Activated CD4-positive, alpha-beta T cell treated with anti-CD3 and anti-CD28 coated beads for 36 hours (primary cell): ENCODE data around the gene FSIP2. TPM values are rescaled to one million over a fixed set of nuclear protein-coding genes. Genes with fewer than 3 reads are reported as not detected.

ENCODE experiments used
- ATAC-seq: fragments of 200-7000 bp; cut with Tn5 transposase; one replicate; pipeline ENCODE4 v1.10.0; 2021; ENCODE audit warnings: mild to moderate bottlenecking, moderate library complexity
- CTCF ChIA-PET: fragments of 350-600 bp; sonication (Branson Sonifier 250); formaldehyde crosslinking; loops from one replicate; lab custom pipeline; 2021; ENCODE audit warnings: antibody characterized with exemption; lab: Charles Lee
- POLR2A ChIA-PET: fragments of 350-600 bp; sonication (Branson Sonifier 250); formaldehyde crosslinking; loops from one replicate; lab custom pipeline; 2021; ENCODE audit warnings: antibody characterized with exemption, inconsistent platforms; lab: Charles Lee
- DNase-seq: peaks from one replicate; pipeline ENCODE4 v3.0.0-alpha.2; 2020
- H3K27ac Mint-ChIP-seq: one replicate; pipeline ENCODE4 v1.8.0; 2021; ENCODE audit warnings: mixed read lengths
- H3K27me3 Mint-ChIP-seq: one replicate; pipeline ENCODE4 v1.8.0; 2021; ENCODE audit warnings: mixed read lengths
- H3K36me3 Mint-ChIP-seq: one replicate; pipeline ENCODE4 v1.8.0; 2021; ENCODE audit warnings: low read depth, mixed read lengths
- H3K4me1 Mint-ChIP-seq: one replicate; pipeline ENCODE4 v1.8.0; 2021; ENCODE audit warnings: mixed read lengths
- H3K4me3 Mint-ChIP-seq: one replicate; pipeline ENCODE4 v1.8.0; 2021; ENCODE audit warnings: mild to moderate bottlenecking, moderate library complexity, mixed read lengths
- H3K9me3 Mint-ChIP-seq: one replicate; pipeline ENCODE4 v1.8.0; 2021; ENCODE audit warnings: low read depth, mixed read lengths
- intact Hi-C, 2 experiments: fragments of 100-400 bp; cut with DNase I in 1 of 2; cut with micrococcal nuclease in 1 of 2; formaldehyde crosslinking; loops; one replicate each; pipeline versions ENCODE4 v1.14.2 to v1.15.1; 2022 to 2024; cut with DNase I, micrococcal nuclease
- total RNA-seq, 2 experiments: library from RNA; stranded (reverse); gene quantifications; one replicate each; pipeline ENCODE4 v1.2.3, GENCODE V29; 2021

Gene FSIP2
- total RNA-seq, 2 experiments from 2014 or later, result 0.05 to 0.28 TPM

GRCh38 chr2:185780890-185781289 is 42.3 kb downstream of the FSIP2 start:
- ATAC-seq, result no peak
- Mint-ChIP-seq H3K4me1 (no peaks in the 10 kb centered on the region), H3K27ac (no peak overlapping the region), H3K9me3 (no peaks in the 10 kb centered on the region), H3K4me3 (no peak overlapping the region), H3K36me3 (no peaks in the 10 kb centered on the region), H3K27me3 (no peaks in the 10 kb centered on the region)
- intact Hi-C loops, result no loop called here
- ChIA-PET POLR2A (no interaction called here), CTCF (no interaction called here)
- no peak for DNase-seq

- no peak for DNase-seq
- Mint-ChIP-seq H3K9me3 (no peaks in the 10 kb centered on the region), H3K36me3 (no peaks in the 10 kb centered on the region), H3K27me3 (no peaks in the 10 kb centered on the region), H3K4me1 (no peaks in the 10 kb centered on the region), H3K4me3 (no peak overlapping the region), H3K27ac (no peak overlapping the region)
- intact Hi-C loops, result no loop called here
- no peak for ATAC-seq
- CTCF ChIA-PET, result no interaction called here
- POLR2A ChIA-PET, result no interaction called here
Measured at GRCh38 chr2:185782223-185782769, 43.7 kb downstream of the FSIP2 start.

GRCh38 chr2:185785156-185785555 is 46.6 kb downstream of the FSIP2 start:
- intact Hi-C loops, result no loop called here
- ATAC-seq, result no peak
- H3K36me3 Mint-ChIP-seq, result no peaks in the 10 kb centered on the region
- DNase-seq, result no peak
- no peaks in the 10 kb centered on the region for H3K27me3 Mint-ChIP-seq
- no peak overlapping the region for H3K27ac Mint-ChIP-seq
- no peak overlapping the region for H3K4me3 Mint-ChIP-seq
- ChIA-PET POLR2A (no interaction called here), CTCF (no interaction called here)
- no peaks in the 10 kb centered on the region for H3K4me1 Mint-ChIP-seq
- H3K9me3 Mint-ChIP-seq, result no peaks in the 10 kb centered on the region

- no peak overlapping the region for H3K4me3 Mint-ChIP-seq
- ATAC-seq (no peak), DNase-seq (no peak)
- H3K36me3 Mint-ChIP-seq, result no peaks in the 10 kb centered on the region
- H3K4me1 Mint-ChIP-seq, result no peaks in the 10 kb centered on the region
- no peaks in the 10 kb centered on the region for H3K27me3 Mint-ChIP-seq
- intact Hi-C loops, result no loop called here
- ChIA-PET CTCF (no interaction called here), POLR2A (no interaction called here)
- H3K27ac Mint-ChIP-seq, result no peak overlapping the region
- H3K9me3 Mint-ChIP-seq, result no peaks in the 10 kb centered on the region
Measured at GRCh38 chr2:185785851-185786473, 47.4 kb downstream of the FSIP2 start.

GRCh38 chr2:185787227-185788145 is 48.9 kb downstream of the FSIP2 start:
- H3K4me1 Mint-ChIP-seq, result no peaks in the 10 kb centered on the region
- H3K36me3 Mint-ChIP-seq, result no peaks in the 10 kb centered on the region
- ChIA-PET CTCF (interaction anchor here (0.6 kb wide), 2 partner anchors 19 to 321 kb away, joined by 3 read pairs; no protein-coding TSS in a partner anchor), POLR2A (no interaction called here)
- no peaks in the 10 kb centered on the region for H3K27me3 Mint-ChIP-seq
- H3K4me3 Mint-ChIP-seq, result no peak overlapping the region
- intact Hi-C loops, result no loop called here
- DNase-seq, result no peak
- ATAC-seq, result no peak
- no peak overlapping the region for H3K27ac Mint-ChIP-seq
- H3K9me3 Mint-ChIP-seq, result no peaks in the 10 kb centered on the region

- H3K27me3 Mint-ChIP-seq, result no peaks in the 10 kb centered on the region
- ATAC-seq (no peak), DNase-seq (no peak)
- H3K27ac Mint-ChIP-seq, result no peak overlapping the region
- no peaks in the 10 kb centered on the region for H3K36me3 Mint-ChIP-seq
- H3K4me1 Mint-ChIP-seq, result no peaks in the 10 kb centered on the region
- intact Hi-C loops, result no loop called here
- no peak overlapping the region for H3K4me3 Mint-ChIP-seq
- H3K9me3 Mint-ChIP-seq, result no peaks in the 10 kb centered on the region
- ChIA-PET POLR2A (no interaction called here), CTCF (no interaction called here)
Measured at GRCh38 chr2:185790361-185790760, 51.8 kb downstream of the FSIP2 start.

GRCh38 chr2:185793532-185794345 is 55.1 kb downstream of the FSIP2 start:
- Mint-ChIP-seq H3K36me3 (no peaks in the 10 kb centered on the region), H3K4me1 (no peaks in the 10 kb centered on the region), H3K9me3 (no peaks in the 10 kb centered on the region), H3K4me3 (no peak overlapping the region), H3K27ac (no peak overlapping the region), H3K27me3 (no peaks in the 10 kb centered on the region)
- ATAC-seq (no peak), DNase-seq (no peak)
- CTCF ChIA-PET, result interaction anchor here (2.0 kb wide), 1 partner anchor 10 kb away, joined by 6 read pairs; no protein-coding TSS in a partner anchor
- POLR2A ChIA-PET, result no interaction called here
- intact Hi-C loops, result no loop called here

GRCh38 chr2:185796758-185797157 is 58.2 kb downstream of the FSIP2 start:
- ATAC-seq, result peak; percentile 6
- no peak for DNase-seq
- intact Hi-C loops, result no loop called here
- CTCF ChIA-PET, result no interaction called here
- Mint-ChIP-seq H3K4me3 (no peak overlapping the region), H3K27me3 (no peaks in the 10 kb centered on the region), H3K9me3 (no peaks in the 10 kb centered on the region), H3K36me3 (no peaks in the 10 kb centered on the region), H3K4me1 (no peaks in the 10 kb centered on the region), H3K27ac (no peak overlapping the region)
- POLR2A ChIA-PET, result interaction anchor here (0.7 kb wide), 1 partner anchor 1895 kb away, joined by 6 read pairs; no protein-coding TSS in a partner anchor

GRCh38 chr2:185802926-185803325 is 64.3 kb downstream of the FSIP2 start:
- no peak overlapping the region for H3K27ac Mint-ChIP-seq
- intact Hi-C loops, result no loop called here
- H3K9me3 Mint-ChIP-seq, result no peaks in the 10 kb centered on the region
- ChIA-PET CTCF (interaction anchor here (2.3 kb wide), 1 partner anchor 10 kb away, joined by 6 read pairs; no protein-coding TSS in a partner anchor), POLR2A (no interaction called here)
- no peaks in the 10 kb centered on the region for H3K36me3 Mint-ChIP-seq
- no peak overlapping the region for H3K4me3 Mint-ChIP-seq
- DNase-seq, result no peak
- H3K27me3 Mint-ChIP-seq, result no peaks in the 10 kb centered on the region
- ATAC-seq, result no peak
- H3K4me1 Mint-ChIP-seq, result no peaks in the 10 kb centered on the region

- no peak overlapping the region for H3K4me3 Mint-ChIP-seq
- H3K27ac Mint-ChIP-seq, result no peak overlapping the region
- intact Hi-C loops, result no loop called here
- H3K4me1 Mint-ChIP-seq, result no peaks in the 10 kb centered on the region
- DNase-seq, result no peak
- H3K27me3 Mint-ChIP-seq, result no peaks in the 10 kb centered on the region
- ChIA-PET CTCF (no interaction called here), POLR2A (no interaction called here)
- H3K9me3 Mint-ChIP-seq, result peaks cover 1% of the 10 kb centered on the region
- H3K36me3 Mint-ChIP-seq, result no peaks in the 10 kb centered on the region
- no peak for ATAC-seq
Measured at GRCh38 chr2:185806783-185807182, 68.2 kb downstream of the FSIP2 start.

GRCh38 chr2:185807351-185807750 is 68.7 kb downstream of the FSIP2 start:
- POLR2A ChIA-PET, result no interaction called here
- CTCF ChIA-PET, result no interaction called here
- no peak overlapping the region for H3K4me3 Mint-ChIP-seq
- H3K4me1 Mint-ChIP-seq, result no peaks in the 10 kb centered on the region
- H3K27me3 Mint-ChIP-seq, result no peaks in the 10 kb centered on the region
- peaks cover 1% of the 10 kb centered on the region for H3K9me3 Mint-ChIP-seq
- intact Hi-C loops, result no loop called here
- no peak for DNase-seq
- H3K27ac Mint-ChIP-seq, result no peak overlapping the region
- no peaks in the 10 kb centered on the region for H3K36me3 Mint-ChIP-seq
- ATAC-seq, result no peak
